Neural progenitor cell (in vitro differentiated cells): Measurements from ENCODE around the gene GRIK3. TPM values are rescaled to one million over a fixed set of nuclear protein-coding genes. Genes with fewer than 3 reads are reported as not detected.

Source experiments
- DNase-seq: peaks from one replicate; pipeline ENCODE4 v3.0.0-alpha.2; 2016; ENCODE audit warnings: low spot score
- H2AFZ ChIP-seq: fragments of 200-600 bp; sonication (generic); replicated peaks from 2 replicates; pipeline ENCODE4 v1.6.1; 2016; ENCODE audit warnings: antibody characterized with exemption
- H3F3A ChIP-seq: fragments of 200-600 bp; sonication (generic); 2 replicates; pipeline ENCODE4 v1.6.1; 2016; ENCODE audit warnings: antibody characterized with exemption, low read depth
- H3K27ac ChIP-seq: fragments of 200-600 bp; sonication (generic); 2 replicates; pipeline ENCODE4 v1.5.1; 2016; ENCODE audit warnings: mild to moderate bottlenecking
- H3K27me3 ChIP-seq: fragments of 200-600 bp; sonication (generic); 2 replicates; pipeline ENCODE4 v1.6.1; 2016; ENCODE audit warnings: mild to moderate bottlenecking, moderate library complexity
- H3K36me3 ChIP-seq: fragments of 200-600 bp; sonication (generic); 2 replicates; pipeline ENCODE4 v1.5.1; 2016
- H3K4me1 ChIP-seq: fragments of 200-600 bp; sonication (generic); 2 replicates; pipeline ENCODE4 v1.6.1; 2016; ENCODE audit warnings: mixed run types
- H3K4me2 ChIP-seq: fragments of 200-600 bp; sonication (generic); 2 replicates; pipeline ENCODE4 v1.6.1; 2016
- H3K4me3 ChIP-seq: fragments of 200-600 bp; sonication (generic); 2 replicates; pipeline ENCODE4 v1.5.1; 2016
- H3K79me2 ChIP-seq: fragments of 200-600 bp; sonication (generic); 2 replicates; pipeline ENCODE4 v1.6.1; 2016; ENCODE audit warnings: low read depth
- H3K9ac ChIP-seq: fragments of 200-600 bp; sonication (generic); 2 replicates; pipeline ENCODE4 v1.6.1; 2016
- H3K9me3 ChIP-seq: fragments of 200-600 bp; sonication (generic); 2 replicates; pipeline ENCODE4 v1.5.1; 2016; ENCODE audit warnings: low read depth
- H4K20me1 ChIP-seq: fragments of 200-600 bp; sonication (generic); 2 replicates; pipeline ENCODE4 v1.6.1; 2016; ENCODE audit warnings: low read depth
- H3K27ac Mint-ChIP-seq: 3 replicates; pipeline ENCODE4 v1.8.0; 2021; ENCODE audit warnings: mixed read lengths
- H3K27me3 Mint-ChIP-seq: 2 replicates; pipeline ENCODE4 v1.8.0; 2022; ENCODE audit warnings: low read depth, mild to moderate bottlenecking, inconsistent platforms, moderate library complexity, mixed read lengths; ENCODE audit not compliant: insufficient read depth
- H3K36me3 Mint-ChIP-seq: 3 replicates; pipeline ENCODE4 v1.8.0; 2021; ENCODE audit warnings: mixed read lengths
- H3K4me1 Mint-ChIP-seq: 3 replicates; pipeline ENCODE4 v1.8.0; 2021; ENCODE audit warnings: mixed read lengths
- H3K4me3 Mint-ChIP-seq: 3 replicates; pipeline ENCODE4 v1.8.0; 2021; ENCODE audit warnings: mild to moderate bottlenecking, moderate library complexity, mixed read lengths
- H3K9me3 Mint-ChIP-seq: 3 replicates; pipeline ENCODE4 v1.8.0; 2020; ENCODE audit warnings: mixed read lengths
- CTCF ChIP-seq: fragments of 200-600 bp; sonication (generic); IDR thresholded peaks from 2 replicates; pipeline ENCODE4 v1.5.1; 2017; ENCODE audit warnings: antibody characterized with exemption, mild to moderate bottlenecking
- EZH2 ChIP-seq: fragments of 200-600 bp; sonication (generic); IDR thresholded peaks from 2 replicates; pipeline ENCODE4 v1.6.1; 2017; ENCODE audit warnings: antibody characterized with exemption, mild to moderate bottlenecking, moderate library complexity
- EZH2phosphoT487 ChIP-seq: fragments of 200-600 bp; sonication (generic); IDR thresholded peaks from 2 replicates; pipeline ENCODE4 v1.6.1; 2017; ENCODE audit warnings: antibody characterized with exemption
- total RNA-seq: library from RNA; depleted of rRNA; stranded (reverse); fragments of >200 nt; gene quantifications from 2 replicates; pipeline ENCODE4 v1.2.3, GENCODE V29; 2015; ENCODE audit warnings: low replicate concordance

Gene GRIK3
- total RNA-seq, 1 donor from 2014 or later = 1.7 TPM

GRCh38 chr1:36912365-36912865, 121.9 kb downstream of the GRIK3 start:
- Mint-ChIP-seq H3K27ac (no peak overlapping the region), H3K36me3 (no peaks in the 10 kb centered on the region), H3K4me3 (no peak overlapping the region), H3K27me3 (peaks cover 14% of the 10 kb centered on the region), H3K9me3 (peaks cover 6% of the 10 kb centered on the region), H3K4me1 (peaks cover 18% of the 10 kb centered on the region)
- Histone ChIP-seq H2AFZ (no peak overlapping the region), H3K4me3 (no peak overlapping the region), H3K36me3 (no peaks in the 10 kb centered on the region), H3K4me1 (peaks cover 34% of the 10 kb centered on the region), H3K9ac (no peak overlapping the region), H3K4me2 (peak overlapping the region; percentile 49), H3K79me2 (no peaks in the 10 kb centered on the region), H3K9me3 (no peaks in the 10 kb centered on the region), H3K27ac (no peak overlapping the region), H3K27me3 (no peaks in the 10 kb centered on the region), H3F3A (peaks cover 4% of the 10 kb centered on the region), H4K20me1 (no peaks in the 10 kb centered on the region)
- TF ChIP-seq EZH2 (no peak), CTCF (no peak), EZH2phosphoT487 (no peak)
- no peak for DNase-seq

GRCh38 chr1:36911561-36912364, 122.6 kb downstream of the GRIK3 start:
- Mint-ChIP-seq H3K27ac (peak overlapping the region; percentile 31), H3K36me3 (no peaks in the 10 kb centered on the region), H3K4me3 (no peak overlapping the region)

GRCh38 chr1:36910886-36911540, 123.3 kb downstream of the GRIK3 start:
- Histone ChIP-seq H4K20me1 (no peaks in the 10 kb centered on the region), H3K36me3 (no peaks in the 10 kb centered on the region), H2AFZ (no peak overlapping the region), H3F3A (peaks cover 4% of the 10 kb centered on the region), H3K9ac (no peak overlapping the region), H3K27me3 (no peaks in the 10 kb centered on the region), H3K27ac (no peak overlapping the region), H3K4me3 (no peak overlapping the region), H3K4me2 (no peak overlapping the region), H3K79me2 (no peaks in the 10 kb centered on the region), H3K4me1 (peaks cover 34% of the 10 kb centered on the region), H3K9me3 (no peaks in the 10 kb centered on the region)
- Mint-ChIP-seq H3K9me3 (peaks cover 5% of the 10 kb centered on the region), H3K4me3 (no peak overlapping the region), H3K36me3 (no peaks in the 10 kb centered on the region), H3K4me1 (peaks cover 18% of the 10 kb centered on the region), H3K27ac (no peak overlapping the region), H3K27me3 (peaks cover 14% of the 10 kb centered on the region)
- TF ChIP-seq CTCF (no peak), EZH2 (no peak), EZH2phosphoT487 (no peak)
- DNase-seq = no peak

More at GRCh38 chr1:36911561-36912364, 122.6 kb downstream of the GRIK3 start:
- peaks cover 34% of the 10 kb centered on the region for H3K4me1 ChIP-seq
- H3K4me2 ChIP-seq = no peak overlapping the region
- no peak overlapping the region for H3K4me3 ChIP-seq
- TF ChIP-seq CTCF (no peak), EZH2phosphoT487 (no peak), EZH2 (no peak)
- no peaks in the 10 kb centered on the region for H3K27me3 ChIP-seq
- no peak overlapping the region for H3K27ac ChIP-seq
- H3K36me3 ChIP-seq = no peaks in the 10 kb centered on the region
- H3K9me3 ChIP-seq = no peaks in the 10 kb centered on the region
- no peaks in the 10 kb centered on the region for H4K20me1 ChIP-seq
- no peaks in the 10 kb centered on the region for H3K79me2 ChIP-seq
- peaks cover 4% of the 10 kb centered on the region for H3F3A ChIP-seq
- H3K9ac ChIP-seq = no peak overlapping the region
- no peak overlapping the region for H2AFZ ChIP-seq
- no peak for DNase-seq
- H3K27me3 Mint-ChIP-seq = peaks cover 14% of the 10 kb centered on the region
- H3K4me1 Mint-ChIP-seq = peaks cover 18% of the 10 kb centered on the region
- peaks cover 6% of the 10 kb centered on the region for H3K9me3 Mint-ChIP-seq
